Thyroid gland (tissue), 4 donors: ENCODE results near the gene NAALADL2. TPM values are rescaled to one million over a fixed set of nuclear protein-coding genes. Genes with fewer than 3 reads are reported as not detected.

Experiments
- DNase-seq, 2 donors: peaks; one replicate each; pipeline ENCODE4 v3.0.0-alpha.2; 2019
- H3K27ac ChIP-seq, 3 donors: fragments of 200-600 bp; sonication (generic); 1 replicate in 2 of 3; 2 replicates in 1 of 3; pipeline ENCODE4 v1.5.1; 2016 to 2019; ENCODE audit warnings: mild to moderate bottlenecking in 1 of 3, moderate library complexity in 1 of 3
- H3K27me3 ChIP-seq: fragments of 200-600 bp; sonication (generic); one replicate; pipeline ENCODE4 v1.5.1; 2019
- H3K36me3 ChIP-seq, 2 donors: fragments of 200-600 bp; sonication (generic); one replicate each; pipeline ENCODE4 v1.5.1; 2016 to 2019
- H3K4me1 ChIP-seq, 2 donors: fragments of 200-600 bp; sonication (generic); one replicate each; pipeline ENCODE4 v1.5.1; 2017 to 2019
- H3K4me3 ChIP-seq, 3 donors: fragments of 200-600 bp; sonication (generic); replicated peaks in 1 of 3; 1 replicate in 2 of 3; 2 replicates in 1 of 3; pipeline ENCODE4 v1.5.1; 2016; ENCODE audit warnings: mild to moderate bottlenecking in 1 of 3
- H3K9me3 ChIP-seq: fragments of 200-600 bp; sonication (generic); one replicate; pipeline ENCODE4 v1.5.1; 2017
- POLR2A ChIP-seq, 2 donors: fragments of 450-650 bp; IDR thresholded peaks; one replicate each; pipeline ENCODE4 v1.6.1; 2017; ENCODE audit warnings: antibody characterized with exemption in 2 of 2, mild to moderate bottlenecking in 2 of 2, moderate library complexity in 1 of 2
- WGBS, 2 donors: methylation state at CpG; one replicate each; pipeline ENCODE4 v1.1.5; 2017; 5-methylcytosine and 5-hydroxymethylcytosine counted together
- intact Hi-C: fragments of 100-400 bp; cut with DNase I; formaldehyde crosslinking; loops from one replicate; pipeline ENCODE4 v1.15.1; 2023
- total RNA-seq, 4 donors: library from RNA; depleted of rRNA; stranded (reverse); fragments of >200 nt; gene quantifications; one replicate each; pipeline ENCODE4 v1.2.3, GENCODE V29; 2016
- TF ChIP-seq, protein P1 (sequence below), 6 experiments: fragments of 200-600 bp in 3 of 6; fragments of 450-650 bp in 3 of 6; sonication (generic) in 3 of 6; IDR thresholded peaks; one replicate each; pipeline ENCODE4 v1.5.1; 2016 to 2019; ENCODE audit warnings: antibody characterized with exemption in 6 of 6, mild to moderate bottlenecking in 2 of 6, inconsistent platforms in 1 of 6, moderate library complexity in 1 of 6

The NAALADL2 gene
- total RNA-seq, 4 donors from 2014 or later = 7.6 to 14.7 (median 9.0) TPM

DNA sequence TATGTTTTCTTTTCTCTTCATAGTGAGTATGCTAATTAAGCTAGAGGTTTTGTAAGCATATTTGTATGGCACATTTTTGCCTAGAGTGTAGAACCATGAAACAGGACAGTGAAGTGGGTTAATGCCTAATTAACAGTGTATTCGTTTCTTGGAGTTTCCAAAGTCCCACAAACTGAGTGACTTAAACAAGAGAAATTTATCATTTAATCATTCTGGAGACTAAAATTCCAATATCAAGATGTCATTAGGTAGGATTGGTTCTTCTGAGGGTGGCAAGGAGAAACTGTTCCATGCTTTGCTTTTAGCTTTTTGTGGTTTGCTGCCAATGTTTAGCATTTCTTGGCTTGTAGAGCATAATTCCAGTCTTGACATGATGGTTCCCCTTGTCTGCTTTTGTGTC, 734.2 kb downstream of the NAALADL2 start:
- WGBS, 2 donors = 97 to 98% methylated on average over 1 of the region's 1 CpG

DNA sequence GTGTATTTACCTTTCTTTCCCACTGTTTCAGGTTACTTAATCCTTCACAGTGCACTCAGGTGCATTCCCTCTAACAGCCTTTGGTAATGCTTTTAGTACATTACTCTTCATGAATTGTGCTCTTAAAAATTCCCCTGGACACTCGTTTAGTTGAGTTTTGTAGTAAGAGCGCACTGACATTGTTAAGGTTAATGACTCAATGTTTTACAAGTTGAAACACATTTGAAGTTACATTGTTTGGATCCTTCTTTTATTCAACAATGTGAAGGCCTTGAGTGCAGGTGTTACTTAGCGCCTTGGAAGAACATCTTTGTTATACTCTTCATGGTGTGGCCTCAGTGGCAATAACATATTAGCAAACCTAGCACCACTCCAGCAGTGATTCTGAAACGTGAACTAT, 739.6 kb downstream of the NAALADL2 start:
- Histone ChIP-seq H3K27ac (no peak overlapping the region), H3K4me1 (no peaks in the 10 kb centered on the region), H3K4me3 (no peak overlapping the region), H3K27me3 (no peaks in the 10 kb centered on the region), H3K36me3 (no peaks in the 10 kb centered on the region), H3K9me3 (no peaks in the 10 kb centered on the region)
- intact Hi-C loops = no loop called here
- TF ChIP-seq POLR2A (IDR thresholded peaks at IDR 0.05) = no peak
- TF ChIP-seq, protein P1, sequence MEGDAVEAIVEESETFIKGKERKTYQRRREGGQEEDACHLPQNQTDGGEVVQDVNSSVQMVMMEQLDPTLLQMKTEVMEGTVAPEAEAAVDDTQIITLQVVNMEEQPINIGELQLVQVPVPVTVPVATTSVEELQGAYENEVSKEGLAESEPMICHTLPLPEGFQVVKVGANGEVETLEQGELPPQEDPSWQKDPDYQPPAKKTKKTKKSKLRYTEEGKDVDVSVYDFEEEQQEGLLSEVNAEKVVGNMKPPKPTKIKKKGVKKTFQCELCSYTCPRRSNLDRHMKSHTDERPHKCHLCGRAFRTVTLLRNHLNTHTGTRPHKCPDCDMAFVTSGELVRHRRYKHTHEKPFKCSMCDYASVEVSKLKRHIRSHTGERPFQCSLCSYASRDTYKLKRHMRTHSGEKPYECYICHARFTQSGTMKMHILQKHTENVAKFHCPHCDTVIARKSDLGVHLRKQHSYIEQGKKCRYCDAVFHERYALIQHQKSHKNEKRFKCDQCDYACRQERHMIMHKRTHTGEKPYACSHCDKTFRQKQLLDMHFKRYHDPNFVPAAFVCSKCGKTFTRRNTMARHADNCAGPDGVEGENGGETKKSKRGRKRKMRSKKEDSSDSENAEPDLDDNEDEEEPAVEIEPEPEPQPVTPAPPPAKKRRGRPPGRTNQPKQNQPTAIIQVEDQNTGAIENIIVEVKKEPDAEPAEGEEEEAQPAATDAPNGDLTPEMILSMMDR (IDR thresholded peaks at IDR 0.05) = no peak
- no peak for DNase-seq
- WGBS, 2 donors = 80 to 82% methylated on average over 4 of the region's 4 CpGs

More for the DNA sequence above, 734.2 kb downstream of the NAALADL2 start:
- no peaks in the 10 kb centered on the region for H3K36me3 ChIP-seq
- no peak overlapping the region for H3K4me3 ChIP-seq
- H3K4me1 ChIP-seq = no peaks in the 10 kb centered on the region
- H3K9me3 ChIP-seq = no peaks in the 10 kb centered on the region
- intact Hi-C loops = no loop called here
- H3K27ac ChIP-seq = no peak overlapping the region
- no peak for TF ChIP-seq POLR2A (IDR thresholded peaks at IDR 0.05)
- TF ChIP-seq, protein P1 (IDR thresholded peaks at IDR 0.05) = no peak
- H3K27me3 ChIP-seq = no peaks in the 10 kb centered on the region
- DNase-seq = no peak

DNA sequence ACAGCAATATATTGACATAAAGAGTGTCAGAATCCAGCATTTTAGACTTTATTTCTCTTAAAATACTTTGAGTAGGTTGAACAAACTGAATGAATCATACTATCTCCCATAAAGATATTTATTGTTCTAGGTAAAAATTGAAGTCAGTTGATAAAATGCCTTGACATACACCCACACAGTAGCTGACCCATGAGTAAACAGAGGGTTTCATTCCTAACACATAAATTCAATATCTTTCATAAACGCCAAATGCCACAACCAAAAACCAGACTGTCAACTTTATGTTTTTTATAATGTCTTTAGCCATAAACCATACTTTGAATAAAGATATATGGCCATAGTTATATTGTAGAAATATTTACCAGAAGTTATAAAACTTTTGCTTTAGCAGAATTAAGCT, 742.4 kb downstream of the NAALADL2 start:
- no peak for DNase-seq

DNA sequence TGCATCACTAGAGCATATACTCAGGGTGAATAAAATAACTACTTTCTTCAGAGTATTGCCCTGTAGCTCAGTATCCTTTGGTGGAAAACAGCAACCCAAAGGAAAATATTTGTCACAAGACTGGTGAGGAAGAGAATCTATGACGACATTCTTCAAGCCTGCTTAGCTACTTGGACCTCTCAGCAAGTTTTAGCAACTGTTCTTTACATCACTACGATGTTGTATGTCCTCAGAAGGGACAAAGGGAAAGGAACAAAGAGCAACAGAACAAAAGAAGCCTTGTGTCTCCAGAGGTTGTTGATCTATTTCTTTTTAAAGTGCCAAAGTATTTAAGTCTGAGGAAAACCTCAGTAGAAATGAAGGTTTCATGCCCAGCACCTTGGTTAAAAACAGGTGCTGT, 746.7 kb downstream of the NAALADL2 start:
- intact Hi-C loops = no loop called here
- Histone ChIP-seq H3K27me3 (no peaks in the 10 kb centered on the region), H3K9me3 (no peaks in the 10 kb centered on the region), H3K4me1 (no peaks in the 10 kb centered on the region), H3K27ac (no peak overlapping the region), H3K36me3 (no peaks in the 10 kb centered on the region), H3K4me3 (no peak overlapping the region)
- WGBS, 2 donors = 52 to 62% methylated on average over 2 of the region's 2 CpGs
- no peak for TF ChIP-seq POLR2A (IDR thresholded peaks at IDR 0.05)
- TF ChIP-seq, protein P1 (IDR thresholded peaks at IDR 0.05) = no peak
- DNase-seq = no peak

More for the DNA sequence above, 742.4 kb downstream of the NAALADL2 start:
- intact Hi-C loops = no loop called here
- TF ChIP-seq POLR2A (IDR thresholded peaks at IDR 0.05) = no peak
- TF ChIP-seq, protein P1 (IDR thresholded peaks at IDR 0.05) = no peak
- no peak overlapping the region for H3K27ac ChIP-seq
- no peaks in the 10 kb centered on the region for H3K36me3 ChIP-seq
- H3K4me1 ChIP-seq = no peaks in the 10 kb centered on the region
- no peaks in the 10 kb centered on the region for H3K9me3 ChIP-seq
- WGBS, 2 donors = 93 to 94% methylated on average over 1 of the region's 1 CpG
- no peaks in the 10 kb centered on the region for H3K27me3 ChIP-seq
- H3K4me3 ChIP-seq = no peak overlapping the region

DNA sequence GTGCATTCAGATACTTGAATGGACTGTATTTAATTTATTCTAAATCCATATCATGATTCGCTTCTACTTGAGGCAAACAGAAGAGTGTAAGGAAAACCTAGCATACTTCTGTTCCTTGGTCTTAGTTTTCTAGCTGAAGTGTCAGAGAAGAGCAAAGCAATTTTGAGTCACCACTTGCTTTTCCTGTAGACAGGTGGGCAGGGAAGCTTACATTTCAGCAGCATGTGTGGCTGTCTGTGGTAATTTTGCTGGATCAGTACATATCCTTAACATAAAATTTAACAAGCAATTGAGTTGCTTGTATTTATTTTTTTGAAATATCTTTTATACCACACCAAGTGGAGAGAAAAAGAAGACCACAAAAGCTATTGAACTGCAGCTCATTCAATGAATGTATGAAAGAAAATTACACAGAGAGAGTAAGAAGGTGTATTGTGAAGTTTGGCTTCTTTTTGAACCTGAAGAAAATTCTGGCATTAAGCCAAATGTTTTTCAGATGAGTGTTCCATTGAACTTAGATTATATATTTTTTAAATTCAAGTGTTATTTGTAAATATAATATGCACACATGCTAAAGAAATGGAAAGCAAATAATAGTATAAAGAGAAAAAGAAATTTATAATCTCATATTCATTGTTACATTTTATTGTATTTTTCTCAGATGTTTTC, 747.6 kb downstream of the NAALADL2 start:
- no peak for DNase-seq
- WGBS, 2 donors = 88 to 89% methylated on average over 1 of the region's 1 CpG
- H3K4me1 ChIP-seq = no peaks in the 10 kb centered on the region
- H3K27ac ChIP-seq = no peak overlapping the region
- intact Hi-C loops = no loop called here
- H3K9me3 ChIP-seq = no peaks in the 10 kb centered on the region
- H3K36me3 ChIP-seq = no peaks in the 10 kb centered on the region
- no peak for TF ChIP-seq POLR2A (IDR thresholded peaks at IDR 0.05)
- no peaks in the 10 kb centered on the region for H3K27me3 ChIP-seq
- H3K4me3 ChIP-seq = no peak overlapping the region
